Activated T-helper 1 cell treated with anti-CD3 and anti-CD28 coated beads, Interleukin-12 subunit alpha, Interleukin-12 subunit beta, Interleukin-2, Interleukin-4 antibody, amounts not matched to agents 30 ng/mL and 10 ng/mL and 1 ng/mL, durations not matched to agents 14 hours and 24 hours and 36 hours (primary cell): ENCODE data around the gene BABAM2. TPM values are rescaled to one million over a fixed set of nuclear protein-coding genes. Genes with fewer than 3 reads are reported as not detected.

ENCODE experiments used
- DNase-seq: peaks from one replicate; pipeline ENCODE4 v3.0.0; 2021; ENCODE audit warnings: low spot score
- H3K27ac Mint-ChIP-seq: one replicate; pipeline ENCODE4 v1.8.0; 2021; ENCODE audit warnings: mild to moderate bottlenecking, mixed read lengths
- H3K27me3 Mint-ChIP-seq: one replicate; pipeline ENCODE4 v1.8.0; 2022; ENCODE audit warnings: mild to moderate bottlenecking, moderate library complexity, mixed read lengths; ENCODE audit not compliant: insufficient read depth
- H3K36me3 Mint-ChIP-seq: one replicate; pipeline ENCODE4 v1.8.0; 2021; ENCODE audit warnings: low read depth, mixed read lengths
- H3K4me1 Mint-ChIP-seq: one replicate; pipeline ENCODE4 v1.8.0; 2021; ENCODE audit warnings: low read depth, mixed read lengths
- H3K4me3 Mint-ChIP-seq: one replicate; pipeline ENCODE4 v1.8.0; 2021; ENCODE audit warnings: mild to moderate bottlenecking, moderate library complexity, mixed read lengths
- H3K9me3 Mint-ChIP-seq: one replicate; pipeline ENCODE4 v1.8.0; 2021; ENCODE audit warnings: mixed read lengths
- intact Hi-C: fragments of 100-400 bp; cut with micrococcal nuclease; formaldehyde crosslinking; loops from one replicate; pipeline ENCODE4 v1.15.1; 2024
- total RNA-seq: library from RNA; stranded (reverse); gene quantifications from 2 replicates; pipeline ENCODE4 v1.2.3, GENCODE V29; 2022

Gene BABAM2
- total RNA-seq, 1 donor from 2014 or later: 46.6 TPM

DNA sequence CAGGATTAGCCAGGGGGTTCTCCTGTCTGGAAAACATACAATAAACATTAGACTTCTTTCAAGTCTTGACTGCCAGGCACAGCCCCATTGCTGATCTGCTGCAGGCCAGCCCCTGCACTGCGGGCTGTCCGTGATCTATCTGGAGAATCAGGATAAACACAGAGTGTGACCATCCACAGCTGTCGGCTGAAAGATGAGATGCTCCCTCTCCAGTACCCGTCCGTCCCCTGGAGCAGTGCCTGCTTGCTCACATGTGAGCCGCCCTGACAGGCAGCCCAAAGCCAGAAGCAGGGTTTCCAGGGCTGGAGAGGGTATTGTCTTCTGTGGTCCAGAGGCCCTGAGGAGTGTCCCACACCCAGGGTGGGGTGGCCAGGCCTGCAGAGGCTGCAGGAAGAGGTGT is 456.1 kb downstream of the BABAM2 start:
- H3K4me3 Mint-ChIP-seq: no peak overlapping the region
- DNase-seq: no peak
- no peaks in the 10 kb centered on the region for H3K27me3 Mint-ChIP-seq
- no peaks in the 10 kb centered on the region for H3K9me3 Mint-ChIP-seq
- intact Hi-C loops: no loop called here
- no peak overlapping the region for H3K27ac Mint-ChIP-seq
- H3K4me1 Mint-ChIP-seq: peaks cover 21% of the 10 kb centered on the region
- no peaks in the 10 kb centered on the region for H3K36me3 Mint-ChIP-seq

DNA sequence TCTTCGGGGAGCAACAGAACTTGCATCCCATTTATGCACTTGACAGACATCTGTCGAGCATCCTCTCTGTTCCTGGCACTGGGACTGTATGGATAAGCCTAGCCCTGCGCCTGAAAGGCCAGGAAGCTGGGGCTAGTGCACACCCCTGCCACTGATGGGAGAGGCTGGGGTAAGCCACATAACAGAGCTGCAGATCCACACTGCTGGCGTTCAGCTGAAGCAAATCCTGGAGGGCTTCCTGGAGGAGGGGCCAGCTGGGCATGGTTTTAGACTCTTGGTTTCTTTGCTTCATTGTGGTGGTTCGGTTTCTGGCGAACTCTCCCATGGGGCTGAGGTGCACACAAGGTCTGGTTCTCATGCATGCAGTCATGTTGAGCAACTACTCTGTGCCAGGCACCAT is 456.7 kb downstream of the BABAM2 start:
- H3K36me3 Mint-ChIP-seq: no peaks in the 10 kb centered on the region
- no peak for DNase-seq
- no peaks in the 10 kb centered on the region for H3K9me3 Mint-ChIP-seq
- no peak overlapping the region for H3K4me3 Mint-ChIP-seq
- H3K27ac Mint-ChIP-seq: no peak overlapping the region
- intact Hi-C loops: no loop called here
- H3K4me1 Mint-ChIP-seq: peaks cover 21% of the 10 kb centered on the region
- H3K27me3 Mint-ChIP-seq: no peaks in the 10 kb centered on the region

DNA sequence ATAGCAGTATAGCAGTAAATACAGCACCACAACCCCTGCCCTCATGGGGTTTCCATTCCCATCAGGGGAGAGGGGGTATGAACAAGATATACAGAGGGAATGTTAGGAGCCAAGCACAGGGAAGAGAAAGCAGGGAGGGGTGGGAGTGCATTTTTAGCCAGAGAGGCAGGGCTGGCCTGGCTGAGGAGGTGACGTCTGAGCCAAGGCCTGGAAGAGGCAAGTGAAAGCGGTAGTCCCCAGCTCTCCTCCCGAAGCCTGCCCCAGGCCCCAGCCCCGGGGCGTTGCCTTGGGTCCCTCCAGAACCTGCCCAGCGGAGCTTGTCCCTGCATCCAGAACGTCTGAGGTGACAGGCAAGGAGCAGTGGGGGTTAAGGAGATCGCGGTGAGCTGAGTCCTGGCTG is 457.1 kb downstream of the BABAM2 start:
- no peaks in the 10 kb centered on the region for H3K9me3 Mint-ChIP-seq
- H3K4me1 Mint-ChIP-seq: peaks cover 21% of the 10 kb centered on the region
- DNase-seq: no peak
- no peaks in the 10 kb centered on the region for H3K27me3 Mint-ChIP-seq
- intact Hi-C loops: no loop called here
- H3K4me3 Mint-ChIP-seq: no peak overlapping the region
- peak overlapping the region; percentile 48 for H3K27ac Mint-ChIP-seq
- H3K36me3 Mint-ChIP-seq: no peaks in the 10 kb centered on the region

DNA sequence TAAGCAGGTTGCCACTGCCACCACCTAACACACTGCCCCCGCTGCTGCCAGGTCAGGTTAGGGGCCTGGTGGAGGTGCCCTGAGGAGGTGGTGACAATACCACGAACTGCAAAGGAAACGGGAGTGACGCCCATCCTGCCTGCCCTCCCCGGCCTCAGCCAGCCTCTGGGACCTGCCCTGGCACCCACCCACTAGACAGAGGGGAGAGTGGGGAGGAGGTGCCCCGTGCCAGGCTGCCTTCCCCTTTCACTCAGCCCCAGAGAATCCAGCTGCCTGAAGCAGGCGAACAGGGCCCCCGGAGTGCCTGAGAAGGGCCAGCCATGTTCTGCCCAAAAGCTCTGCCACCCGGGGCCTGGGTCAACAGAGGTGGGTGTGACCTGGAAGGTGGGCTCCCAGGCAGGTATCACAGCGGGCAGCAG is 457.6 kb downstream of the BABAM2 start:
- Mint-ChIP-seq H3K36me3 (no peaks in the 10 kb centered on the region), H3K27me3 (no peaks in the 10 kb centered on the region), H3K27ac (no peak overlapping the region), H3K4me3 (no peak overlapping the region), H3K4me1 (peaks cover 21% of the 10 kb centered on the region), H3K9me3 (no peaks in the 10 kb centered on the region)
- intact Hi-C loops: no loop called here
- no peak for DNase-seq

DNA sequence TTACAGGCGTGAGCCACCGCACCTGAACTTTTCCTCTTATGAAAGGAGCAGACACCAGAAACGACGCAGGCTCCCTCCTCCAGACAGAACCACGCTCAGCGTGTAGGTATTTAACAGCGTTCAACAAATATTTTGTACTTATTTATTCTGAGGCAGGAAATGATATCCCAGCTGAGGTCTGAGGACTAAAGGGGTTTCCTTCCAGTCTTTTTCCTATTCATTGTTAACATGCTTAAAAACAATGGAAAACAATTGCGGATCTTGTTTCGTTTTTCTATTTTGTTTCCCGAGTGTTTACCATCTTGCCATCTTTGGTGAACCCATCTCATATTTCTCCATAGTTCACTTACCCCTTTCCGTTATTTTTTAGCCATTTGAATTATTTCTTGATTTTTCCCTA is 458.4 kb downstream of the BABAM2 start:
- intact Hi-C loops: no loop called here
- no peak for DNase-seq
- Mint-ChIP-seq H3K36me3 (no peaks in the 10 kb centered on the region), H3K27ac (no peak overlapping the region), H3K9me3 (no peaks in the 10 kb centered on the region), H3K4me3 (no peak overlapping the region), H3K4me1 (peaks cover 21% of the 10 kb centered on the region), H3K27me3 (no peaks in the 10 kb centered on the region)

DNA sequence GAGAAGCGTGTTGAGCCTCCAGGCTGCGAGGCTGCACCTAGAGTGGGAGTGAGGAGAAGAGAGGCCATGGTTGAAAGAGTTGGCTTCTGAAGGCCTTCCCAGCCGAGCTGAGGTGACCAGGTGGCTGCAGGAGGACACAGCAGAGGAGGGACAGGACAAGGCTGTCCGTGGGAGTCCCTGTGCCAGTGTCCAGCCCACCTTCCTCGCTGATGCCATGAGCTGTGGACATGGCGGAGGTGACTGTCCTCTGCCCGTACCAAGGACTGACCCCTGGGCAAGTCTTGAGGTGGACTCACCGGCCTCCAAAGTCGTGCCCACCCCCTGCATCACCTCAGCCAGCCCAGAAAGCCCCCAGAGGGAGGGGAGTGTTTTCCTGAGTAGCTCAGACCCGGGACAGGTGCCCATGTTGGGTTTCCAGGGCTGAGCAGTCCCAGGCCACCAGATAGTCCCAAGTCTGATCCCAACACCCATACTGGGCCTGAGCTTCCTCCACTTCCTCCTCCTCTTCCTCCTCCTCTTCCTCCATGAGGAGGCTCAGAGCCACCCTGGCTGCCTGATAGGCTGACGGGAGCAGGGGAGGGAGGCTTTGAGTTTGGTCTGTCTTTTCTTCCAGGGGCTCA is 459.1 kb downstream of the BABAM2 start:
- H3K9me3 Mint-ChIP-seq: no peaks in the 10 kb centered on the region
- H3K36me3 Mint-ChIP-seq: no peaks in the 10 kb centered on the region
- H3K4me3 Mint-ChIP-seq: no peak overlapping the region
- H3K27ac Mint-ChIP-seq: no peak overlapping the region
- intact Hi-C loops: no loop called here
- no peaks in the 10 kb centered on the region for H3K27me3 Mint-ChIP-seq
- no peak for DNase-seq
- peaks cover 21% of the 10 kb centered on the region for H3K4me1 Mint-ChIP-seq

DNA sequence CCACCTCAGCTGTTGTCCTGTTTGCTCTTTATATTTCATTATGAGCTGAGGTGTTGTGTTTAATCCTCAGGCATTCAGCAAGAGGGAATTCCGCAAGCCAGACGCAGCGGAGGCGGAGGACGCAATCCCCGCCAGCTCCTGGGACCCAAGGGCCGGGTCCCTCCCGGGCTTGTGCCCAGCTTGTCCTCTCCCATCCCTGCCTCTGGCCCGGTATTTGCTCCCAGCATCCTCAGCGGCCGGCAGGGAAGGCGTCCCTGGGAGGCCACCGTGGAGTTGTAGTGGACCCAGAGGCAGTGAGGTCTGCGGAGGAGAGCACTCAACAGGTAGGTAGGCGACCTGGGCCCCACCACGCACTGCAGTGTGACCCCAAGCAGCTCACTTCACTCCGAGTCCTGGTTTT is 459.7 kb downstream of the BABAM2 start:
- Mint-ChIP-seq H3K27me3 (no peaks in the 10 kb centered on the region), H3K27ac (no peak overlapping the region), H3K4me3 (no peak overlapping the region), H3K4me1 (peaks cover 21% of the 10 kb centered on the region), H3K9me3 (no peaks in the 10 kb centered on the region), H3K36me3 (no peaks in the 10 kb centered on the region)
- intact Hi-C loops: no loop called here
- no peak for DNase-seq

DNA sequence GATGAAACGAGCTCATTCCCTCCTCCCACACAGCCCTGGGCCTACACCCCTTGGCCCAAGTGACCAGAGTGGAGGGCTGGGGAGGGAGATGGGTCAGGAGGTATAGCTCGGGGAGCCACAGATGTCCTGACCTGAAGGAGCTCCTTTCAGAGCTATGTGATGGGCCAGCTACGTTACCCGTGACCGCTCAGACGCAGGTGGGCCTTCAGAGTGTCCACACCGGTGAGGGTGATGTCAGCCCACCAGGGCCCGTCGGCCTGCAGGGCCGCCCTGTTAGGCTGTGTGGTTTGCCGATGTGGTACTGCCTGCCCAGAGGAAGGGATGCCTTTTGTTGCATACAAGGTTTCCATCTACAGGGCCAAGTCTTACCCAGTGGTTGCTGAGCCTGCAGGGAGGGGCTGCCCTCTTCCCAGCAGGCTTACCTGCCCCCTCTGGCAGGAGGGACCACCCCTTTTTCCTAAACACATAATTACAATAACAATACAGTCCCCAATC is 460.3 kb downstream of the BABAM2 start:
- H3K27ac Mint-ChIP-seq: no peak overlapping the region
- no peaks in the 10 kb centered on the region for H3K36me3 Mint-ChIP-seq
- H3K4me3 Mint-ChIP-seq: no peak overlapping the region
- no peak for DNase-seq
- no peaks in the 10 kb centered on the region for H3K27me3 Mint-ChIP-seq
- intact Hi-C loops: no loop called here
- H3K4me1 Mint-ChIP-seq: peaks cover 21% of the 10 kb centered on the region
- H3K9me3 Mint-ChIP-seq: no peaks in the 10 kb centered on the region

DNA sequence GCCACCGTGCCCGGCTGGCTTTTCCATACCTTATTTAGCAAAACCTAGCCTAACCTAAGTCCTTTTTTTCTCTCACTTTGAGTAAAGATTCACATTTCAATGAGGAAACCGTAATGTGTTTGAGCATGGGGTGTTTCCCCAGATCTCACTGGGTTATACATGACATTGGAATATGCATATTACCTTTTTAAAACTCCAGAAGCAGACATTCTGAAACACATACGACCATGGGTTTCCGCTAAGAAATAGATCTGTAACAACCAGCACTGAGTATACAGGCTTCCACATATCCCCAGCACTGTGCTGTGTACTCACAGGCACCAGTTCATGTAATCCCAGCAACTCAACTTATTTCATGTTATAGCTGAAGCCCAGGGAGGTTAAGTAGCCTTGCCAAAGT is 461.1 kb downstream of the BABAM2 start:
- Mint-ChIP-seq H3K4me1 (peaks cover 21% of the 10 kb centered on the region), H3K27me3 (no peaks in the 10 kb centered on the region), H3K36me3 (no peaks in the 10 kb centered on the region), H3K27ac (no peak overlapping the region), H3K9me3 (no peaks in the 10 kb centered on the region), H3K4me3 (no peak overlapping the region)
- no peak for DNase-seq
- intact Hi-C loops: no loop called here

DNA sequence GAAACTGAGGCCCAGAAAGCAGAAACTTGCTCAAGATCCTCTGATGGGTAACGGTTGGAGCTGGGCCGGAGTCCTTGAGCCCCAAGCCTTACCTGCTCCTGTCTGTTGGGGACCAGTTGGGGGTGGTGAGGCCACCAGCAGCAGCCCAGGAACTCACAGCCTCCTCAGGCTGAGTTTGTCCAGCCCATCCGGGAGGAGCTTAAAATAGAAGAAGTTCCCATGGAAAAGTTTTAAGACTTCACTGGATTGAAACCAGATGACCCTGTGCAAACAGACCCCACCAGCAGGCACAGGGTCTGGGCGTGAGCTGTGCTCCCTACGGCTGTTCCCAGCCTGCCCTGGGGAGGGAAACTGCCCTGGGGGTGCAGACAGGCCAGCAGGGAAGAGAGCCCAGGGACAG is 461.6 kb downstream of the BABAM2 start:
- H3K4me3 Mint-ChIP-seq: no peak overlapping the region
- H3K9me3 Mint-ChIP-seq: no peaks in the 10 kb centered on the region
- H3K27ac Mint-ChIP-seq: no peak overlapping the region
- intact Hi-C loops: no loop called here
- H3K4me1 Mint-ChIP-seq: peaks cover 16% of the 10 kb centered on the region
- no peak for DNase-seq
- H3K36me3 Mint-ChIP-seq: no peaks in the 10 kb centered on the region
- H3K27me3 Mint-ChIP-seq: no peaks in the 10 kb centered on the region

DNA sequence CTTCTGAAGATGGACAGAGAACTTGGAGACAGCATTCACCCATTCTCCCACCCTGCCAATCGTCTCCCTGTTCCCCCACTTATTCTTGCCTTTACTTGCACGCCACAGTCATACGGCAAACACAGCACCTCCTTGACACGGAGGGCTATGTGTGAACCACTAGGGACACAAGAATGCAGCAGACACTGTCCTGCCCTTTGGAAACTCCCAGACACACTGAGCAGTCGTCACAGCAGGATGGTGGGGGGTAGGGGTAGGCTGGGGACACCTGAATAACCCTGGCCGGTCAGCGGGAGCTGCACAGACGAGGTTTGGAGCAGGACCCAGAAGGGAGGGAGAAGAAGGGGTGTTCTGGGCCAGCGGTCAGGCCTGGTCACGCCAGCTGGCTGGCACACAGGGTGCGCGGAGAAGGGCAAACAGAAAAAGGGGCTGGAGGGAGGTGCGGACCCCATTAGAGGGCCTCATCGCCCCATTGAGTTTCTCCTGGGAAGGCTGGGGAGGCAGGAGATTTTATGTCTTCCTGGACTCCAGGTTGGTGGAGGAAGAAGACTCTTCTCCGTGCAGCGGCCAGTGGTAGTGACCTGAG is 462.2 kb downstream of the BABAM2 start:
- peaks cover 10% of the 10 kb centered on the region for H3K4me1 Mint-ChIP-seq
- no peaks in the 10 kb centered on the region for H3K36me3 Mint-ChIP-seq
- H3K9me3 Mint-ChIP-seq: no peaks in the 10 kb centered on the region
- intact Hi-C loops: no loop called here
- no peak overlapping the region for H3K27ac Mint-ChIP-seq
- H3K4me3 Mint-ChIP-seq: no peak overlapping the region
- peaks cover under 1% of the 10 kb centered on the region for H3K27me3 Mint-ChIP-seq
- no peak for DNase-seq

DNA sequence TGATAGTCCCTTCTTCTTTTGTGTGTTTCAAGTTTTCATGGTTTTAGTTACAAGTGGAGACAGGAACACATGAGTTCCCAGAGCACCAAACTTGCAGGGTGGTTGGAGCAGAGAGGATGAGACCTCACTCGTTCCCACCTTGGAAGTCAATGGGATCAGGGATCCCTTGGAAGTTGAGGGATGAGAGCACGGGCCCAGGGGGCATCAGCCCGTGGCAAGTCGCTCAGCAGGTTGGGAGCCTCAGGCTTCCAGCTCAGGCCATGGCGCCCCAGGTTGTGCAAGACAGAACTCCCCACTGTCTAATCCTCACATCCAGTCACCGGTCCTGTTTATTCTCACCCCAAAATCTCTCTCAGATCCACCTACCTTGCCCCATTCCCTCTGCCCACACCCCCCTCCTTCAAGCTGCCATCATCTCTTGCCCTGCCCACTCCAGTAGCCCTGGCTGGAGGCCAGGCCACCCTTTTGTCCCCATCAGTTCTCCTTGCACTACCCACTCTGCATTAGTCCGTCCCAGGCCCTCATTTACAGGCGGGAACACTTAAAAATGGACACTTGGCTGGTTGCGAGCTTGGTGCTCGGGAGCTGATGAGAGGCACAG is 464.5 kb downstream of the BABAM2 start:
- peaks cover 1% of the 10 kb centered on the region for H3K36me3 Mint-ChIP-seq
- DNase-seq: no peak
- no peak overlapping the region for H3K4me3 Mint-ChIP-seq
- H3K4me1 Mint-ChIP-seq: peaks cover 13% of the 10 kb centered on the region
- no peaks in the 10 kb centered on the region for H3K9me3 Mint-ChIP-seq
- H3K27ac Mint-ChIP-seq: peak overlapping the region; percentile 38
- intact Hi-C loops: no loop called here
- H3K27me3 Mint-ChIP-seq: peaks cover 5% of the 10 kb centered on the region

DNA sequence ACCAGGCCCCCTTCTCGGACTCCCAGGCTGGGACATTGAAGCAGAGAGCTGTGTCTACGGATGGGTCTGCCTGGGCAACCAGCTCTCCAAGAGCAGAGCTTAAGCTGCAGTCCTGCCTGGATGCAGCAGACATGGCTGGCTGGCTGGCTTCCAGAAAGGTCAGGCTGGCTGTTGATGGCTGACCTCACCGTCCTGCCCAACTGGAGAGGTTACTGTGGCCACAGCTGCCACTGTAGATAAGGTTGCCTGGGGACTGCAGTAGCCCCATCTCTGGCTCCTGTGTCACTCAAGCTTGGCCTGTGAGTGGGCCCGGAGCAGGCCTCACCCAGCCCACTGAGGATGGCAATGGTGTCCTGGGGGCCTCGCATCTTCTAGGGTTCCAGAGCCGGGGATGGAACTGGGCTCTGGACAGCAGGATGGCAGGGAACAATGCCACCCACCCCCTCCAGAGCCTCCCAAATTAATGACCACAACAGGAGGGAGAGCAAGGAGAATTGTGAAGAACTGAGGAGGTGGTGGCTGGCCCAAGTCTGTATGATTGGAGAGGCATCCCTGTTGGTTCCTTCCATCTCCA is 465.1 kb downstream of the BABAM2 start:
- Mint-ChIP-seq H3K36me3 (peaks cover 1% of the 10 kb centered on the region), H3K4me3 (no peak overlapping the region), H3K27me3 (peaks cover 6% of the 10 kb centered on the region), H3K27ac (no peak overlapping the region), H3K9me3 (no peaks in the 10 kb centered on the region), H3K4me1 (peaks cover 15% of the 10 kb centered on the region)
- DNase-seq: no peak
- intact Hi-C loops: no loop called here
